Esophagus (tissue), 2 donors: Measurements from ENCODE around the gene TMEM240. TPM values are rescaled to one million over a fixed set of nuclear protein-coding genes. Genes with fewer than 3 reads are reported as not detected.
A peak's percentile ranks its signal among the peaks of the same experiment; 100 is the strongest.
"Not testable (repeated sequence)": the region's sequence is repeated elsewhere in the genome, so short reads cannot be mapped to it uniquely, and the experiment has no call there.

Experiments used
- H3K27ac ChIP-seq, 2 donors: one replicate each; pipeline ENCODE4 v1.5.1; 2013; ENCODE audit warnings: low read depth in 2 of 2, mild to moderate bottlenecking in 2 of 2, inconsistent platforms in 1 of 2, low read length in 1 of 2, moderate library complexity in 1 of 2
- H3K27me3 ChIP-seq, 2 donors: one replicate each; pipeline ENCODE4 v1.6.1; 2013; ENCODE audit warnings: low read length in 2 of 2, control low read depth in 1 of 2, mild to moderate bottlenecking in 1 of 2; ENCODE audit not compliant: insufficient read depth in 2 of 2, control insufficient read depth in 1 of 2
- H3K36me3 ChIP-seq, 2 donors: one replicate each; pipeline ENCODE4 v1.6.1; 2013; ENCODE audit warnings: low read length in 1 of 2; ENCODE audit not compliant: control insufficient read depth in 2 of 2, insufficient read depth in 2 of 2
- H3K4me1 ChIP-seq, 2 donors: one replicate each; pipeline ENCODE4 v1.6.1; 2013; ENCODE audit warnings: low read length in 1 of 2; ENCODE audit not compliant: control insufficient read depth in 2 of 2, insufficient read depth in 2 of 2
- H3K4me3 ChIP-seq, 2 donors: one replicate each; pipeline ENCODE4 v1.5.1; 2013; ENCODE audit warnings: low read length in 2 of 2, mild to moderate bottlenecking in 2 of 2, low read depth in 1 of 2, moderate library complexity in 1 of 2
- H3K9me3 ChIP-seq, 2 donors: one replicate each; pipeline ENCODE4 v1.6.1; 2013; ENCODE audit warnings: mild to moderate bottlenecking in 2 of 2, low read depth in 1 of 2, low read length in 1 of 2, moderate library complexity in 1 of 2; ENCODE audit not compliant: control insufficient read depth in 2 of 2, insufficient read depth in 1 of 2
- WGBS, 2 donors: extraction: QIAGEN DNeasy Blood & Tissue Kit; methylation state at CpG; one replicate each; pipeline ENCODE4 v1.1.7; 2013; 5-methylcytosine and 5-hydroxymethylcytosine counted together
- polyA plus RNA-seq, 2 donors: library from polyadenylated mRNA; stranded (reverse); fragments of 200-250 nt; gene quantifications; one replicate each; pipeline ENCODE4 v1.2.3, GENCODE V29; 2013
- donor health status: healthy with polysubstance abuse.
- donor health status: Bipolar disorder and iron deficiency.

TMEM240 gene
- polyA plus RNA-seq, 2 donors = 2.1 to 3.1 TPM

GRCh38 chr1:1507305-1507704 is 33.1 kb downstream of the TMEM240 start:
- 91 to 93% methylated on average over 4 of the region's 4 CpGs for WGBS, 2 donors
- Histone ChIP-seq H3K4me3 (no peak overlapping the region), H3K27me3 (no peaks in the 10 kb centered on the region), H3K36me3 (no peaks in the 10 kb centered on the region), H3K9me3 (no peaks in the 10 kb centered on the region), H3K4me1 (peaks cover 0 to 2% of the 10 kb centered on the region in 2 donors), H3K27ac (no peak overlapping the region)

- not testable (repeated sequence) for H3K9me3 ChIP-seq, H3K4me3 ChIP-seq, H3K27me3 ChIP-seq, H3K4me1 ChIP-seq, H3K36me3 ChIP-seq
- WGBS, 2 donors = 47 to 58% methylated on average over 5 of the region's 5 CpGs
- H3K27ac ChIP-seq = peak overlapping the region in 1 of 2 donors; percentile 76
Observed at GRCh38 chr1:1505801-1506200, 34.6 kb downstream of the TMEM240 start.

- not testable (repeated sequence) for H3K4me3 ChIP-seq, H3K4me1 ChIP-seq, H3K36me3 ChIP-seq, H3K27me3 ChIP-seq, H3K9me3 ChIP-seq
- H3K27ac ChIP-seq = peak overlapping the region in 1 of 2 donors; percentile 81
- WGBS, 2 donors = 13 to 21% methylated on average over 13 to 17 of the region's 22 CpGs
Observed at GRCh38 chr1:1505366-1505798, 35.0 kb downstream of the TMEM240 start.

- H3K4me1 ChIP-seq, H3K9me3 ChIP-seq, H3K36me3 ChIP-seq, H3K4me3 ChIP-seq, H3K27me3 ChIP-seq: not testable (repeated sequence)
- peak overlapping the region in 1 of 2 donors; percentile 81 for H3K27ac ChIP-seq
- WGBS, 2 donors = 24 to 25% methylated on average over 16 of the region's 16 CpGs
Observed at GRCh38 chr1:1504777-1505365, 35.6 kb downstream of the TMEM240 start.

GRCh38 chr1:1495461-1495975 is 44.9 kb downstream of the TMEM240 start:
- H3K4me1 ChIP-seq, H3K4me3 ChIP-seq, H3K27ac ChIP-seq, H3K27me3 ChIP-seq, H3K9me3 ChIP-seq: not testable (repeated sequence)
- H3K36me3 ChIP-seq = peaks cover 0 to 23% of the 10 kb centered on the region in 2 donors
- WGBS, 2 donors = 89 to 96% methylated on average over 17 to 18 of the region's 18 CpGs

GRCh38 chr1:1494311-1494710 is 46.1 kb downstream of the TMEM240 start:
- H3K27me3 ChIP-seq, H3K9me3 ChIP-seq, H3K4me1 ChIP-seq, H3K4me3 ChIP-seq, H3K27ac ChIP-seq: not testable (repeated sequence)
- H3K36me3 ChIP-seq = peaks cover 4 to 34% of the 10 kb centered on the region in 2 donors
- WGBS, 2 donors = 98 to 99% methylated on average over 19 to 22 of the region's 22 CpGs

- WGBS, 2 donors = 97 to 98% methylated on average over 10 of the region's 10 CpGs
Observed at GRCh38 chr1:1491601-1492000, 48.8 kb downstream of the TMEM240 start.

GRCh38 chr1:1490633-1491230 is 49.7 kb downstream of the TMEM240 start:
- no peak overlapping the region for H3K4me3 ChIP-seq
- no peaks in the 10 kb centered on the region for H3K27me3 ChIP-seq
- peaks cover 4 to 42% of the 10 kb centered on the region in 2 donors for H3K36me3 ChIP-seq
- WGBS, 2 donors = 93 to 96% methylated on average over 18 to 21 of the region's 25 CpGs
- no peak overlapping the region for H3K27ac ChIP-seq
- H3K4me1 ChIP-seq = no peaks in the 10 kb centered on the region
- H3K9me3 ChIP-seq = peaks cover 0 to 6% of the 10 kb centered on the region in 2 donors

More at GRCh38 chr1:1491601-1492000, 48.8 kb downstream of the TMEM240 start:
- Histone ChIP-seq H3K27ac (no peak overlapping the region), H3K9me3 (peaks cover 0 to 6% of the 10 kb centered on the region in 2 donors), H3K4me1 (no peaks in the 10 kb centered on the region), H3K4me3 (no peak overlapping the region), H3K27me3 (no peaks in the 10 kb centered on the region), H3K36me3 (peaks cover 4 to 45% of the 10 kb centered on the region in 2 donors)

GRCh38 chr1:1489861-1490260 is 50.6 kb downstream of the TMEM240 start:
- Histone ChIP-seq H3K36me3 (peaks cover 4 to 38% of the 10 kb centered on the region in 2 donors), H3K27me3 (no peaks in the 10 kb centered on the region), H3K4me1 (no peaks in the 10 kb centered on the region), H3K9me3 (peaks cover 0 to 6% of the 10 kb centered on the region in 2 donors), H3K4me3 (no peak overlapping the region), H3K27ac (no peak overlapping the region)
- 93 to 96% methylated on average over 19 of the region's 19 CpGs for WGBS, 2 donors

- Histone ChIP-seq H3K27me3 (no peaks in the 10 kb centered on the region), H3K9me3 (peaks cover 0 to 6% of the 10 kb centered on the region in 2 donors), H3K27ac (no peak overlapping the region), H3K36me3 (peaks cover 4 to 38% of the 10 kb centered on the region in 2 donors), H3K4me3 (no peak overlapping the region), H3K4me1 (no peaks in the 10 kb centered on the region)
- WGBS, 2 donors = 95% methylated on average over 16 of the region's 16 CpGs
Observed at GRCh38 chr1:1489231-1489630, 51.2 kb downstream of the TMEM240 start.
